GM23248 (cell line): ENCODE data around the gene CRK.

ENCODE experiments used
- EZH2 ChIP-seq: fragments of 200-600 bp; sonication (generic); IDR thresholded peaks from 2 replicates; pipeline ENCODE4 v1.6.1; 2018; ENCODE audit warnings: antibody characterized with exemption, mild to moderate bottlenecking; ENCODE audit not compliant: insufficient read depth, poor library complexity, severe bottlenecking
- EZH2phosphoT487 ChIP-seq: fragments of 200-600 bp; sonication (generic); IDR thresholded peaks from 2 replicates; pipeline ENCODE4 v1.6.1; 2018; ENCODE audit warnings: antibody characterized with exemption, moderate library complexity, mild to moderate bottlenecking, low read depth; ENCODE audit not compliant: insufficient read depth

DNA sequence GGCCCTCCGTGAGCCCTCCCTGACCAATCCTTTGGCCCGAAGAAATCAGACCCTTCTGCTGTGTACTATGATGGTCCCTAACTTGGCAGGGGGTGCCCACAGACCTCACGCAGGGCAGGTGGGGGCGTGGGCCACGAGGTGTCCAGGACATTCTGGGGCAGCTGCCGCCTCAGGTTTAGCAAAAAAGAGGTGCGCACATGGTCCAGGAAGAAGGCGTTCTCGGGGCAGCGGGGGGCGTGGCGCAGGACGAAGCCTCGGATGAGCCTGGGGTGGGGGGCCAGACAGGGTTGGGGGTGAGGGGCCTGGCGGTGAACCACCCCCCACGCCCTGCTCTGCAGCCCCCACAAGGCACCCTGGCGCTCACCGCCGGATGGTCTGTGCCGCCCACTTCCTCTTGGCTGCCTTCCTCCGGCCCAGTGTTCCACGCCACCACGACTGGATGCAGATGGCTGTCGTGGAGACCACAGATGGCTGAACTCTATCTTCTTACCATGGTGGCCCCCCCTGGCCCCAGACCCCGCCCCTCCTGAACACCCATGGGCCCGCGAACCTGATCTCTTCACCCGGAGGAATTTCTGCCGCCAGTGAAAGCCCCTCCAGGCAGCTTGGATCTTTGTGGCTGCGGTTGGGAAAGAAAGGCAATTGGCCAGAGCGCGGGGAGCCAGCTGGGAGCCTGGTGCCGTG, 14.2 kb upstream of the CRK start:
- TF ChIP-seq EZH2, result no peak
- TF ChIP-seq EZH2phosphoT487, result no peak
